Colon (tissue), 2 donors: ENCODE data around the gene MNT.
"Not testable (repeated sequence)": the region's sequence is repeated elsewhere in the genome, so short reads cannot be mapped to it uniquely, and the experiment has no call there.

Experiments used
- FAIRE-seq: peaks from 2 replicates; lab custom pipeline; 2012; peaks lifted over from hg19 to GRCh38; lab: Jason Lieb, UNC
- donor health status: control.
- donor health status: control.

Gene MNT

GRCh38 chr17:2400877-2401425 lies at the start of gene MNT:
MNT (minus strand) TSS chr17:2401060; CDS start chr17:2400712, 348 bp downstream.
- FAIRE-seq: no peak

GRCh38 chr17:2450016-2450650 lies 49.3 kb upstream of the MNT start:
- no peak for FAIRE-seq

- no peak for FAIRE-seq
These were observed 48.6 kb upstream of the MNT start for GRCh38 chr17:2449486-2449885.

DNA sequence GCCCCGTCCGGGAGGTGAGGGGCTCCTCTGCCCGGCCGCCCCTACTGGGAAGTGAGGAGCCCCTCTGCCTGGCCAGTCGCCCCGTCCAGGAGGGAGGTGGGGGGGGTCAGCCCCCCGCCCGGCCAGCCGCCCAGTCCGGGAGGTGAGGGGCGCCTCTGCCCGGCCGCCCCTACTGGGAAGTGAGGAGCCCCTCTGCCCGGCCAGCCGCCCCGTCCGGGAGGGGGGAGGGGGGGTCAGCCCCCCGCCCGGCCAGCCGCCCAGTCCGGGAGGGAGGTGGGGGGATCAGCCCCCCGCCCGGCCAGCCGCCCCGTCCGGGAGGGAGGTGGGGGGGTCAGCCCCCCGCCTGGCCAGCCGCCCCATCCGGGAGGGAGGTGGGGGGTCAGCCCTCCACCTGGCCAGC lies 46.6 kb upstream of the MNT start:
- FAIRE-seq: not testable (repeated sequence)

DNA sequence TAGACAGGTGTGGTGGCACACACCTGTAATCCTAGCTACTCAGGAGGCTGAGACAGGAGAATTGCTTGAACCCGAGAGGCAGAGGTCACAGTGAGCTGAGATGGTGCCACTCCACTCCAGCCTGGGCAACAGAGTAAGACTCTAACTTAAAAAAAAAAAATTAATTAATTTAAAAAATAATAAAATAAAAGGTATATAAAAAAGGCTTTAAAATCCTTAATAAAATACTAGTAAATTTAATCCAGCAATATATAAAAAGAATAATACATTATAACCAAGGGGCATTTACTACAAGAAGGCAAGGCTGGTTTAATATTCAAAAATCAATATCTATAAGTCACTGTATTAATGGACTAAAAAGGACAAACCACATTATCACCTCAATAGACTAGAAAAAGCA lies 44.8 kb upstream of the MNT start:
- peak; percentile 36 for FAIRE-seq

GRCh38 chr17:2444382-2444781 lies 43.5 kb upstream of the MNT start:
- no peak for FAIRE-seq

DNA sequence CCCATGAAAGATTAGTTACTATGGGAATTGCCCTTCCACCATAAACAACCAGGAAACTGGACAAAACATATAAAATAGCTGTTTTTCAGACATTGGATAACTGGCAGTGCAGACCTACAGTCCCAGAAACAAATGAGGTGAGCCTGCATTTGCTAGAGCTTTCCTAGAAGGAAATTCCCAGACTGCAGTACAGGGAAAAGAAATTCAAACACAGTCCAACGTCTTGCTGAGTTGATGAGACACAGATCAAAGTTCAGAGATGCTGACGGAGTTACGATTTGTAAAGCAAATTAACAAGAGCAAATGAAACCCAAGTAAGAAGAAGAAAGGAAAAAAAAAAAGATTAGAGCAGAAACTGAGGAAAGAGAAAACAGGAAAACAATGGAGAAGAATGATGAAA lies 41.3 kb upstream of the MNT start:
- FAIRE-seq: no peak

GRCh38 chr17:2440930-2441329 lies 40.1 kb upstream of the MNT start:
- no peak for FAIRE-seq

- not testable (repeated sequence) for FAIRE-seq
These were observed 39.1 kb upstream of the MNT start for GRCh38 chr17:2439997-2440396.

DNA sequence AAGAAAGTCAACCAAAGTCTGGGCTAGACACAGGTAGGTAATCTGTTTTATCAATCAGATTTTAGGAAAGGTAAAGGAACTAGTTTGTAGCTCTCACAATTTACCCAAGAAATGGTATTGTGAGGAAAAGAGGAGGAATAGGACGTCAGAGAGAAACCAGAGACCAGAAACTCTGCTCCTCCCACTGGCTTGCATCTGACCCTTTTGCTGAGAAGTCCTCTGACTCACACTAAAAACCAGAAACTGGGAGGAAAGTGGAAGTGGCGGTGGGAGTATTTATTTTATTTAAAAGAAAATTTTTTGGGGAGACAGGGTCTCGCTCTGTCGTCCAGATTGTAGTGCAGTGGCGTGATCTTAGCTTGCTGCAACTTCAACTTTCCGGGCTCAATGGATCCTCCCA lies 38.0 kb upstream of the MNT start:
- no peak for FAIRE-seq

DNA sequence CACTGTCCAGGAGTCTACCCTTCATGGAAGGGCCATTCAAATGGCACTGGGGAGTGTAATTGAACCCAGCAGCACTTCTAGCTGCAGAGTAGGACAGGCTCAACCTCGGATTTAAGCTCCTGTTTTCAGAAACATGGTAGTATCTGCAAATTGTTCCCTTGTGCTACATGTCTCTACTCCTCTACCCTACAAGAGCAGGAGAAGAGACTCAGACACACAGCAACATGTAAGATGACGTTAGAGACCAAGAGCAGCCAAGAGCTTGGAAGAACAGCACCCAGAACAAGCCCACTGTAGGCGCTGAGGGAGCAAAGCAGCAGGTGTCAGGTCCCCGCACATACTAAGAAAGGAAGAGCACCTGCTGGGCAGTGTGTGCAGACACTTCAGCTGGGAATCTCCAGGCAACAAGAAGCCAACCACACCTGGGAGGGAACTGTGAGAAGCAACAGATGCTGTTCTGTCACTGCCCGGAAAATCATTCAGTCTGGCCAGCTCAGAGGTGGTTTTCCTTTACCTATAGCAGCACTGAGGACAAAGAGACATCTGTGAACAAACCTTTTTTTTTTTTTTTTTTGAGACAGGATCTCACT lies 35.6 kb upstream of the MNT start:
- no peak for FAIRE-seq

GRCh38 chr17:2435862-2436261 lies 35.0 kb upstream of the MNT start:
- FAIRE-seq: no peak

GRCh38 chr17:2435181-2435741 lies 34.4 kb upstream of the MNT start:
- FAIRE-seq: no peak

DNA sequence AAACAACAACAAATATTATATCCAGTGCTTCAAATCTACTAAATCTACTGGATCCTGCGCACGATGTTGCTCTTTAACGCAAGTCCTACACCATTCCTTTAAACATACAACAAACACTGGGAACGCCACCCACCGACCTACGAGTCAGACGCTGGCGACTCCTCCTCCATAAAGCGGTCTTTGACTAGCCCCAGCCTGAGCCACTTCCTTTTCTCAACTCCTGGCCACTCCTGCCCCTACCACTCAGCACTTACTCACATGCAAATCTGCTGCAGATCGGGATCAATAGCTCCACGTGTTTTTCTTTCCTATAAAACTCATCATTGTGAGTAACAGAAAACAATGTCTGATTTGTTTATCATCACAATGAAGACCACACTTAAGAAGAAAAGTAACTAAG lies 32.8 kb upstream of the MNT start:
- FAIRE-seq: no peak

DNA sequence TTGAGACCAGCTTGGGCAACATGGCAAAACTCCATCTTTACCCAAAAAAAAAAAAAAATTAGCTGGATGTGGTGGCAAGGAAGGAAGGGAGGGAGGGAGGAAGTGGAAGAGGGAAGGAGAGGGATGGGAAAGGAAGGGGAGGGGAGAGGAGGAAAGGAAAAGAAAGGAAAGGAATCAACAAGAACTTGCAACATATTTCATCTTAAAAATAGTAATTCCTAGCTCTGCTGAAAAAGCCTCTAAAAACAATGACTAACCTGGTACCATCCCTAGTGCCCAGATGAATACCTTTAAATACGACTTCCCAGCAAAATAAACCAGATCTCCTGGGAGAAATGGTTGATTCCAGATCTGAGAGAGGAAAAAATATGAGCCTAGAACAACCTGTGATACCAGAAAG lies 27.1 kb upstream of the MNT start:
- no peak for FAIRE-seq

- FAIRE-seq: no peak
These were observed 26.4 kb upstream of the MNT start for GRCh38 chr17:2427215-2427614.

DNA sequence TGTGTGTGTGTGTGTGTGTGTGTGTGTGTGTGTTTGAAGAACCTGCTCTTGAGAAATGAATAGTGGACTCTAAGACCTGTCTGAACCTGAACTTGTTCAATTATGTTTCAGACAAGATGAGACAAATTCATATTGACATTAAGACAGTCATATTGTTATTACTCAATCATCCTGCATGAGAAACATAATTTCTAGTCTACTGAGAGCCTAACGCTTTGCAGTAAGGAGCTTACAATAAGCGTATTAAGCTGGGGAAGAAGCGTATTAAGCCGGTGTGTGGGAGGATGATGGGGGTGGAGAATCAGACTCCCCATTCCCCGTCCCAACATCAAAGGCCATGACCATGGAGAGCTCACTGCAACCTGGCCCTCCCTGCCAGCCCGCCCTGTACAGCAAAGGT lies 22.4 kb upstream of the MNT start:
- no peak for FAIRE-seq

DNA sequence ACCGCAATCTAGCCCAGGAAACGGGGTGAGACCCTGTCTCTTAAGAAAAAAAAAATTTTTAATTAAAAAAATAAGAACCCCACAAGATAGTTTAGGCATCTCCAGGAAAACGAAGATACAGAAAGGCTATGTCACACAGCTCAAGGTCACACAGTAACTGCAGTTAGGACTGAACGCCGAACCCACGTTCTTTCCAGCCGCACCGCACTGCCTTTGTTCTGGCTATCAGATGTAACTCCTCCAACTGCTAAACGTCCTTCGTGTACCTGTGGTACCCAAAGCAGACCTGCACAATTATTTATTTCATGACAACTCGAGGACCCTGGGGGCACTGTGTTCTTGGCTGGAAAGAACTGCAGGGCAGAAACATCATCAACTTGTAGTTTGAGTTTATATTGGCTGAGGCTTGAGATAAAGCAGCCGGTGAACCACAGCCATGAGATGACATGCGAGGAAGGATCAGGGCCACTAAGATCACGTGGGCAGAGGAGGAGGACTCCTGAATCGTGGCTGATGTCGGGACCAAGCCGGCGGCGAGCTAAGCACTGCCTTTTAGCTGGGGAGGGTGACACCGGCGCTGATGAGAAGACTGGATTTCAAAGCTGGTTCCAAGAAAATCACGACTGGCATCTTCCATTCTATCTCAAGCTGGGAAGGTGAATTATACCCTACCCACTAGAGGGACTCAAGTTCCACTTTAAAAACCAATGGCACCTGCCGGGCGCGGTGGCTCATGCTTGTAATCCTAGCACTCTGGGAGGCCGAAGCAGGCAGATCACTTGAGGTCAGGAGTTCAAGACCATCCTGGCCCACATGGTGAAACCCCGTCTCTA lies 20.7 kb upstream of the MNT start:
- FAIRE-seq: no peak

GRCh38 chr17:2420176-2420575 lies 19.3 kb upstream of the MNT start:
- FAIRE-seq: no peak

- FAIRE-seq: no peak
These were observed 18.6 kb upstream of the MNT start for GRCh38 chr17:2419486-2419885.

- FAIRE-seq: no peak
These were observed 17.7 kb upstream of the MNT start for GRCh38 chr17:2418572-2418971.

DNA sequence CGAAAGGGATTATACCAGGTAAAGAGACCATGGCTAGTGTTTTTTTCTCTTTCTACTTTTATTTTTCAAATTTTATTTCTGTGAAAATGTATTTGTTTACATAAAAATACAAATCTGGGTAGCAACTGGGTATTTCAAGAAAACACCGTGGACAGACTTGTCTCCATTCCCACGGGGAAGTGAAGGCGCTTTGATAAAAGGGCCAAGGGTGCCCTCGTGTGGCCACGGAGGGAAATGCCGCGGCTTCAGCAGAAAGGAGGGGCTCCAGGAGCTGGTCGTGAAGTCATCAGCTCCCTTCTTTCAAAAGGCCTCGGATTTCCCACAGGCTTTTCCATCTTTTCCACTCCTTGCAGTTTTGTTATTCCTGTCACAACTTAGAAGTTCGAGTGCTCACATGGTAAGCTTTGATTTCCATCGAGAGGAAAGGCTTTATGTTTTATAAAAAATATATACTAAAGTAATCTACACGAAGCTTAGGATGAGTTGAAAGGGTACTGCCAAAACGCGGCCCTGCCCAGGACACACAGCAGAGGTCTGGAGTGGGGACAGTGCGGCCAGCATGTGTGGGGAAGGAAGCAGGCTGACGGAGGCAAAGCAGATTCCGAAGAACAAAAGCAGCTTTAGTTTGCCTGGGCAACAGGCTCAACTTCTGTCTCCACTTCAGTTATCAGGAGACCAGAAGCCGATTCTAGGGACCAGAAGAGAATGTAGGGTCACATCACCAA lies 15.3 kb upstream of the MNT start:
- FAIRE-seq: peak; percentile 55
